PC-9 (cell line): ENCODE data around the gene ATXN1.

Source experiments
- CTCF ChIP-seq: fragments of 200-600 bp; sonication (generic); conservative IDR thresholded peaks from 2 replicates; pipeline ENCODE4 v1.6.1; 2017; ENCODE audit warnings: mixed run types, antibody characterized with exemption, mild to moderate bottlenecking, moderate library complexity
- EZH2 ChIP-seq: fragments of 200-600 bp; sonication (generic); IDR thresholded peaks from 2 replicates; pipeline ENCODE4 v1.8.0; 2017; ENCODE audit warnings: antibody characterized with exemption, low read depth

DNA sequence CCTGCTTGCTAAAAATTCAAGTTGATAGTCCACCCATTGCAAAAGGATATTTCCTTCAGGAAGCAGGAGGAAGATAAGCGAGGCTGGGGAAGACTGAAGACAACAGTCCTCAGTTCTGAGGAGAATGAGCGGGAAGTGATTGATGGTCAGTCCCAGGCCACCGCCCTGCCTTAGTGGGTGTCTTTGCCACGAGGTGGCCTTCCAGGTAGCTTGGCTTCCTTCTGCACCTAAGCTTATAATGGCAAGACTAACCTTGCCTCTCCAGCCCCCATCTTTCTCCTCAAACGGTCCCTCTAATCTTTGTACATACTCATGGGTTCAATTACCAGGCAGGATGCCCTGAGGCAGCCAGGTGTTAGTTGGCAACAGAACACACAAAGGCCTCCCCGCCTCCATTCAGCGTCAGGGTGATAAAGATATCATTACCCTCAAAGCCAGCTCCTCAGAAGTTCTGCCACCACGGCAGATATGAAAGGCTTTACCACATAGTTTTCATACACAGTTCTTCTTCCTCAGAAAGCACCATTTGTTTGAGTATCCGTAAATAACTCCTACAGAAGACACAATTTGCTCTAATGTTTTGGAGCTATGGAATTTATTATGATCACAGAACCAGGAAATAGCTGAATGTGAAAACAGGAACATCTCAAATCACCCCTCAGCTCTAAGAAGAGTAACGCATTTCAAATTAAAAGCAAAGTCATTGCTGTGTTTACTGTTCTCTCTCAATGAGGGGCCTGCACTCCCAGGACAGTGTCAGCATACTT lies 249.4 kb downstream of the ATXN1 start:
- no peak for TF ChIP-seq CTCF
- TF ChIP-seq EZH2, result no peak
